Panc1 (cell line): ENCODE data around the gene TMTC1.

Experiments
- CTCF ChIP-seq: fragments of 450-650 bp; IDR thresholded peaks from 2 replicates; pipeline ENCODE4 v1.5.1; 2017; ENCODE audit warnings: mild to moderate bottlenecking
- POLR2AphosphoS5 ChIP-seq: IDR thresholded peaks from 2 replicates; pipeline ENCODE4 v1.6.1; 2012; ENCODE audit warnings: mild to moderate bottlenecking, low read depth, low read length, moderate library complexity
- REST ChIP-seq, 2 experiments: IDR thresholded peaks; 2 replicates each; pipeline ENCODE4 v1.6.1; 2011 to 2012; ENCODE audit warnings: low read depth in 2 of 2, control low read depth in 1 of 2, low read length in 1 of 2, mild to moderate bottlenecking in 1 of 2, moderate library complexity in 1 of 2; ENCODE audit not compliant: insufficient read depth in 1 of 2
- SIN3A ChIP-seq: IDR thresholded peaks from 2 replicates; pipeline ENCODE4 v1.6.1; 2012; ENCODE audit warnings: low read depth, mild to moderate bottlenecking, low read length, moderate library complexity, borderline replicate concordance; ENCODE audit not compliant: insufficient read depth
- TCF7L2 ChIP-seq: IDR thresholded peaks from 2 replicates; pipeline ENCODE4 v1.6.1; 2011; ENCODE audit warnings: mild to moderate bottlenecking, low read depth, low read length, inconsistent platforms

GRCh38 chr12:29530436-29530835, 253.3 kb downstream of the TMTC1 start:
- TF ChIP-seq CTCF (no peak), POLR2AphosphoS5 (no peak), REST (IDR thresholded peaks at IDR 0.05; ENCODE audit: insufficient read depth in 1 of 2, low read depth in 2 of 2, low read length in 1 of 2) (no peak), SIN3A (no peak), TCF7L2 (no peak)
